HCT116 (cell line): ENCODE results near the gene GNAT2. TPM values are rescaled to one million over a fixed set of nuclear protein-coding genes. Genes with fewer than 3 reads are reported as not detected.

Experiments
- ATAC-seq: fragments of 200-7000 bp; cut with Tn5 transposase; 2 replicates; pipeline ENCODE4 v1.9.1; 2020; ENCODE audit warnings: mild to moderate bottlenecking, moderate library complexity
- BruUV-seq: library from RNA; stranded (reverse); fragments of 400-500 nt; replicated peaks from 2 replicates; lab custom pipeline; 2021; lab: Mats Ljungman, UMichigan
- CTCF ChIA-PET: fragments of 300-600 bp; sonication (Branson Sonifier 250); formaldehyde crosslinking; loops from one replicate; lab custom pipeline; 2021; ENCODE audit warnings: antibody characterized with exemption; lab: Charles Lee
- POLR2A ChIA-PET: fragments of 300-600, 350-600 bp; sonication (Branson Sonifier 250); formaldehyde crosslinking; loops from one replicate; lab custom pipeline; 2021; ENCODE audit warnings: antibody characterized with exemption; lab: Charles Lee
- RAD21 ChIA-PET, 2 experiments: fragments of 300-600 bp; sonication (Branson Sonifier 250); formaldehyde crosslinking; loops; one replicate each; lab custom pipeline; 2023; ENCODE audit warnings: low total read pairs in 2 of 2; ENCODE audit not compliant: uncharacterized antibody in 2 of 2, unreplicated experiment in 2 of 2, low non-redundant PET in 1 of 2; lab: Charles Lee
- DNase-seq: peaks from one replicate; pipeline ENCODE4 v3.0.0-alpha.2; 2010; ENCODE audit warnings: low read depth, low spot score
- H2AFZ ChIP-seq: fragments of 200-600 bp; shearing (Covaris generic), sonication (generic); 2 replicates; pipeline ENCODE4 v1.6.1; 2017; ENCODE audit warnings: low read depth, mixed run types, mixed read lengths, antibody characterized with exemption, low read length; ENCODE audit not compliant: poor library complexity, severe bottlenecking
- H3K27ac ChIP-seq: 2 replicates; pipeline ENCODE4 v1.5.1; 2012; ENCODE audit warnings: low read depth, low read length
- H3K27me3 ChIP-seq: fragments of 200-600 bp; sonication (generic); 2 replicates; pipeline ENCODE4 v1.6.1; 2016; ENCODE audit warnings: mixed run types, low read length, mixed read lengths; ENCODE audit not compliant: insufficient read depth
- H3K36me3 ChIP-seq, 2 experiments: fragments of 200-500 bp in 1 of 2; fragments of 200-600 bp in 1 of 2; sonication (Bioruptor generic) in 1 of 2; sonication (generic) in 1 of 2; 2 replicates each; pipeline versions ENCODE4 v1.5.1 to v1.6.1; 2014 to 2016; ENCODE audit warnings: low read length in 2 of 2, inconsistent platforms in 1 of 2, mixed read lengths in 1 of 2, mixed run types in 1 of 2; ENCODE audit not compliant: insufficient read depth in 2 of 2, control insufficient read depth in 1 of 2
- H3K4me1 ChIP-seq, 2 experiments: fragments of 200-600 bp in 1 of 2; sonication (generic) in 1 of 2; 2 replicates each; pipeline versions ENCODE4 v1.5.1 to v1.6.1; 2012 to 2017; ENCODE audit warnings: low read length in 2 of 2, inconsistent platforms in 1 of 2, mild to moderate bottlenecking in 1 of 2, mixed read lengths in 1 of 2, mixed run types in 1 of 2, moderate library complexity in 1 of 2; ENCODE audit not compliant: insufficient read depth in 2 of 2, control insufficient read depth in 1 of 2
- H3K4me2 ChIP-seq: fragments of 200-600 bp; sonication (generic); 2 replicates; pipeline ENCODE4 v1.6.1; 2017; ENCODE audit warnings: mixed run types, low read length, mixed read lengths
- H3K4me3 ChIP-seq, 2 experiments: fragments of 200-600 bp in 1 of 2; sonication (generic) in 1 of 2; replicated peaks in 1 of 2; 2 replicates each; pipeline ENCODE4 v1.5.1; 2011 to 2016; ENCODE audit warnings: low read length in 2 of 2, control low read depth in 1 of 2, low read depth in 1 of 2, mild to moderate bottlenecking in 1 of 2, mixed read lengths in 1 of 2, mixed run types in 1 of 2
- H3K79me2 ChIP-seq: fragments of 200-600 bp; sonication (generic); 2 replicates; pipeline ENCODE4 v1.6.1; 2017; ENCODE audit warnings: mild to moderate bottlenecking, mixed run types, low read length, moderate library complexity, mixed read lengths; ENCODE audit not compliant: insufficient read depth
- H3K9ac ChIP-seq: fragments of 200-600 bp; sonication (generic); 2 replicates; pipeline ENCODE4 v1.6.1; 2016; ENCODE audit warnings: low read length, mixed read lengths
- H3K9me2 ChIP-seq: fragments of 200-600 bp; sonication (generic), shearing (Covaris generic); 2 replicates; pipeline ENCODE4 v1.6.1; 2017; ENCODE audit warnings: mixed run types, mild to moderate bottlenecking, moderate library complexity; ENCODE audit not compliant: insufficient read depth
- H3K9me3 ChIP-seq, 2 experiments: fragments of 200-500 bp in 1 of 2; fragments of 200-600 bp in 1 of 2; sonication (Bioruptor generic) in 1 of 2; sonication (generic) in 1 of 2; 2 replicates each; pipeline ENCODE4 v1.6.1; 2014 to 2017; ENCODE audit warnings: low read length in 2 of 2, mixed read lengths in 2 of 2, inconsistent platforms in 1 of 2, low read depth in 1 of 2, mild to moderate bottlenecking in 1 of 2, mixed run types in 1 of 2, moderate library complexity in 1 of 2; ENCODE audit not compliant: control insufficient read depth in 1 of 2, insufficient read depth in 1 of 2
- H4K20me1 ChIP-seq: fragments of 200-600 bp; sonication (generic), shearing (Covaris generic); 2 replicates; pipeline ENCODE4 v1.6.1; 2017; ENCODE audit warnings: mixed run types, mild to moderate bottlenecking, moderate library complexity; ENCODE audit not compliant: insufficient read depth
- EZH2 ChIP-seq: fragments of 200-600 bp; sonication (generic); IDR thresholded peaks from 2 replicates; pipeline ENCODE4 v1.6.1; 2017; ENCODE audit warnings: antibody characterized with exemption, mixed run types
- FOSL1 ChIP-seq: IDR thresholded peaks from 2 replicates; pipeline ENCODE4 v1.6.1; 2012; ENCODE audit warnings: low read depth
- JUND ChIP-seq: IDR thresholded peaks from 2 replicates; pipeline ENCODE4 v1.6.1; 2012
- POLR2AphosphoS5 ChIP-seq: IDR thresholded peaks from 2 replicates; pipeline ENCODE4 v1.6.1; 2011; ENCODE audit warnings: mild to moderate bottlenecking, low read depth, low read length, moderate library complexity
- TCF7L2 ChIP-seq: IDR thresholded peaks from 2 replicates; pipeline ENCODE4 v1.7.0; 2011; ENCODE audit warnings: borderline replicate concordance, inconsistent platforms; ENCODE audit not compliant: insufficient read depth, insufficient read length; ENCODE audit errors: extremely low read depth
- YY1 ChIP-seq: IDR thresholded peaks from 2 replicates; pipeline ENCODE4 v1.6.1; 2011; ENCODE audit warnings: low read length, low read depth, moderate library complexity, mild to moderate bottlenecking; ENCODE audit not compliant: insufficient replicate concordance; ENCODE audit errors: extremely low read depth
- intact Hi-C: fragments of 100-400 bp; cut with micrococcal nuclease; formaldehyde crosslinking; loops from 2 replicates; pipeline ENCODE4 v1.10.0; 2022
- total RNA-seq: library from RNA; stranded (reverse); gene quantifications from one replicate; pipeline ENCODE4 v1.2.1, GENCODE V29; 2021; ENCODE audit not compliant: unreplicated experiment
- TF ChIP-seq, protein P1 (sequence below): IDR thresholded peaks from 2 replicates; pipeline ENCODE4 v1.6.1; 2012
- TF ChIP-seq, protein P2 (sequence below), 3 experiments: fragments of 200-600 bp in 1 of 3; sonication (generic) in 1 of 3; IDR thresholded peaks in 2 of 3; conservative IDR thresholded peaks in 1 of 3; 2 replicates each; pipeline ENCODE4 v1.5.1; 2012 to 2017; ENCODE audit warnings: low read depth in 2 of 3, low read length in 2 of 3, antibody characterized with exemption in 1 of 3, borderline replicate concordance in 1 of 3, control low read depth in 1 of 3, mild to moderate bottlenecking in 1 of 3, mixed read lengths in 1 of 3, mixed run types in 1 of 3, moderate library complexity in 1 of 3; ENCODE audit not compliant: insufficient read depth in 1 of 3
- TF ChIP-seq, protein P3 (sequence below): IDR thresholded peaks from 2 replicates; pipeline ENCODE4 v1.6.1; 2012; ENCODE audit warnings: low read depth

Gene GNAT2
- total RNA-seq, 1 experiment from 2014 or later = 0.76 TPM

DNA sequence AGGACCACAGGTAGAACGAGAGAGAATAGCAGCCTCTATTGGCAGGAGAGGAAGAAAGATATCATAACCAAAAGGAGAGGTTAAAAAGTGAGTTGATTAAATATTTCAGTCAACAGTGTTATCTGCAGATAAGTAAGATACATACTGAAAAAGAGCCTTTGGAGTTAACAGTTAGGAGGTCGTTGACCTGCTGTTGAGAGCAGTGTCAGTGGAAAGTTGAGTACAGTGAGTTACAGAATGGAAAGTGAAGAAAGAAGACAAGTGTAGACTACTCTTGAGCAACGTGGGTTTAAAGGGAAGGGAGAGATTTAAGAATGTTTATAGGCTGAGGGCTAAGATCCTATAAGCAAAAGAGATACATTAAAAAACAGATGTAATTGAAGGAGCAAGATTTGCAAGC lies 30.2 kb downstream of the GNAT2 start:
- DNase-seq = no peak
- intact Hi-C loops = no loop called here
- CTCF ChIA-PET = no interaction called here
- Histone ChIP-seq H2AFZ (no peak overlapping the region), H3K27ac (no peak overlapping the region), H3K9me3 (no peaks in the 10 kb centered on the region), H3K9me2 (no peaks in the 10 kb centered on the region), H3K79me2 (no peaks in the 10 kb centered on the region), H3K9ac (no peak overlapping the region), H3K4me3 (no peak overlapping the region)
- no peak for ATAC-seq
- POLR2A ChIA-PET = no interaction called here
- TF ChIP-seq, protein P1, sequence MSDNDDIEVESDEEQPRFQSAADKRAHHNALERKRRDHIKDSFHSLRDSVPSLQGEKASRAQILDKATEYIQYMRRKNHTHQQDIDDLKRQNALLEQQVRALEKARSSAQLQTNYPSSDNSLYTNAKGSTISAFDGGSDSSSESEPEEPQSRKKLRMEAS = no peak
- TF ChIP-seq EZH2 (no peak), POLR2AphosphoS5 (no peak), JUND (no peak), YY1 (no peak), FOSL1 (no peak), TCF7L2 (no peak)
- TF ChIP-seq, protein P2, sequence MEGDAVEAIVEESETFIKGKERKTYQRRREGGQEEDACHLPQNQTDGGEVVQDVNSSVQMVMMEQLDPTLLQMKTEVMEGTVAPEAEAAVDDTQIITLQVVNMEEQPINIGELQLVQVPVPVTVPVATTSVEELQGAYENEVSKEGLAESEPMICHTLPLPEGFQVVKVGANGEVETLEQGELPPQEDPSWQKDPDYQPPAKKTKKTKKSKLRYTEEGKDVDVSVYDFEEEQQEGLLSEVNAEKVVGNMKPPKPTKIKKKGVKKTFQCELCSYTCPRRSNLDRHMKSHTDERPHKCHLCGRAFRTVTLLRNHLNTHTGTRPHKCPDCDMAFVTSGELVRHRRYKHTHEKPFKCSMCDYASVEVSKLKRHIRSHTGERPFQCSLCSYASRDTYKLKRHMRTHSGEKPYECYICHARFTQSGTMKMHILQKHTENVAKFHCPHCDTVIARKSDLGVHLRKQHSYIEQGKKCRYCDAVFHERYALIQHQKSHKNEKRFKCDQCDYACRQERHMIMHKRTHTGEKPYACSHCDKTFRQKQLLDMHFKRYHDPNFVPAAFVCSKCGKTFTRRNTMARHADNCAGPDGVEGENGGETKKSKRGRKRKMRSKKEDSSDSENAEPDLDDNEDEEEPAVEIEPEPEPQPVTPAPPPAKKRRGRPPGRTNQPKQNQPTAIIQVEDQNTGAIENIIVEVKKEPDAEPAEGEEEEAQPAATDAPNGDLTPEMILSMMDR (IDR thresholded peaks at IDR 0.05 in 2 of 3, conservative IDR thresholded peaks at IDR 0.05 in 1 of 3; ENCODE audit: borderline replicate concordance in 1 of 3, insufficient read depth in 1 of 3, low read depth in 2 of 3, low read length in 2 of 3) = no peak
- TF ChIP-seq, protein P3, sequence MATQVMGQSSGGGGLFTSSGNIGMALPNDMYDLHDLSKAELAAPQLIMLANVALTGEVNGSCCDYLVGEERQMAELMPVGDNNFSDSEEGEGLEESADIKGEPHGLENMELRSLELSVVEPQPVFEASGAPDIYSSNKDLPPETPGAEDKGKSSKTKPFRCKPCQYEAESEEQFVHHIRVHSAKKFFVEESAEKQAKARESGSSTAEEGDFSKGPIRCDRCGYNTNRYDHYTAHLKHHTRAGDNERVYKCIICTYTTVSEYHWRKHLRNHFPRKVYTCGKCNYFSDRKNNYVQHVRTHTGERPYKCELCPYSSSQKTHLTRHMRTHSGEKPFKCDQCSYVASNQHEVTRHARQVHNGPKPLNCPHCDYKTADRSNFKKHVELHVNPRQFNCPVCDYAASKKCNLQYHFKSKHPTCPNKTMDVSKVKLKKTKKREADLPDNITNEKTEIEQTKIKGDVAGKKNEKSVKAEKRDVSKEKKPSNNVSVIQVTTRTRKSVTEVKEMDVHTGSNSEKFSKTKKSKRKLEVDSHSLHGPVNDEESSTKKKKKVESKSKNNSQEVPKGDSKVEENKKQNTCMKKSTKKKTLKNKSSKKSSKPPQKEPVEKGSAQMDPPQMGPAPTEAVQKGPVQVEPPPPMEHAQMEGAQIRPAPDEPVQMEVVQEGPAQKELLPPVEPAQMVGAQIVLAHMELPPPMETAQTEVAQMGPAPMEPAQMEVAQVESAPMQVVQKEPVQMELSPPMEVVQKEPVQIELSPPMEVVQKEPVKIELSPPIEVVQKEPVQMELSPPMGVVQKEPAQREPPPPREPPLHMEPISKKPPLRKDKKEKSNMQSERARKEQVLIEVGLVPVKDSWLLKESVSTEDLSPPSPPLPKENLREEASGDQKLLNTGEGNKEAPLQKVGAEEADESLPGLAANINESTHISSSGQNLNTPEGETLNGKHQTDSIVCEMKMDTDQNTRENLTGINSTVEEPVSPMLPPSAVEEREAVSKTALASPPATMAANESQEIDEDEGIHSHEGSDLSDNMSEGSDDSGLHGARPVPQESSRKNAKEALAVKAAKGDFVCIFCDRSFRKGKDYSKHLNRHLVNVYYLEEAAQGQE = no peak
- TF ChIP-seq, all 23 proteins: peak for 0
- no TSS peak for BruUV-seq
- H3K27me3 ChIP-seq = no peaks in the 10 kb centered on the region
- H3K4me2 ChIP-seq = no peak overlapping the region
- RAD21 ChIA-PET = no interaction called here
- no peaks in the 10 kb centered on the region for H4K20me1 ChIP-seq
- H3K36me3 ChIP-seq = peaks cover 37 to 40% of the 10 kb centered on the region in 2 experiments
- H3K4me1 ChIP-seq = no peaks in the 10 kb centered on the region
